Measurements from ENCODE around the gene GBX1.

The GBX1 gene

GRCh38 chr7:151110941-151111645 is 56.4 kb downstream of the GBX1 start:
- DNase-seq: no peak

GRCh38 chr7:151110236-151110940 is 57.1 kb downstream of the GBX1 start:
- DNase-seq: no peak

- DNase-seq: no peak
Observed at GRCh38 chr7:151109094-151110048, 58.1 kb downstream of the GBX1 start.

- no peak for DNase-seq
Observed at GRCh38 chr7:151107882-151108281, 59.6 kb downstream of the GBX1 start.

- no peak for DNase-seq
Observed at GRCh38 chr7:151104411-151105235, 62.9 kb downstream of the GBX1 start.

- no peak for DNase-seq
Observed at GRCh38 chr7:151103973-151104372, 63.5 kb downstream of the GBX1 start.

GRCh38 chr7:151102991-151103390 is 64.5 kb downstream of the GBX1 start:
- DNase-seq: no peak

- DNase-seq: no peak
Observed at GRCh38 chr7:151101621-151102396, 65.7 kb downstream of the GBX1 start.

GRCh38 chr7:151100921-151101320 is 66.6 kb downstream of the GBX1 start:
- no peak for DNase-seq

- no peak for DNase-seq
Observed at GRCh38 chr7:151099486-151100211, 67.8 kb downstream of the GBX1 start.
